Stomach (tissue), 9 donors: ENCODE measurements around the gene ADARB2. TPM values are rescaled to one million over a fixed set of nuclear protein-coding genes. Genes with fewer than 3 reads are reported as not detected.
"Not testable (repeated sequence)": the region's sequence is repeated elsewhere in the genome, so short reads cannot be mapped to it uniquely, and the experiment has no call there.

Source experiments
- DNase-seq, 2 donors: peaks; one replicate each; pipeline versions ENCODE4 v3.0.0 to v3.0.0-alpha.2; 2013 to 2019
- H3K27ac ChIP-seq, 5 donors: fragments of 200-600 bp in 4 of 5; sonication (generic) in 4 of 5; one replicate each; pipeline ENCODE4 v1.5.1; 2013 to 2019; ENCODE audit warnings: mild to moderate bottlenecking in 1 of 5, moderate library complexity in 1 of 5
- H3K27me3 ChIP-seq, 3 donors: fragments of 200-600 bp; sonication (generic); one replicate each; pipeline ENCODE4 v1.5.1; 2017 to 2019; ENCODE audit warnings: mixed run types in 1 of 3
- H3K36me3 ChIP-seq, 4 donors: fragments of 200-600 bp; sonication (generic); 1 replicate in 3 of 4; 2 replicates in 1 of 4; pipeline ENCODE4 v1.5.1; 2016 to 2019
- H3K4me1 ChIP-seq, 4 donors: fragments of 200-600 bp; sonication (generic); one replicate each; pipeline ENCODE4 v1.5.1; 2016 to 2019
- H3K4me3 ChIP-seq, 4 donors: fragments of 200-600 bp; sonication (generic) in 3 of 4; one replicate each; pipeline ENCODE4 v1.5.1; 2016 to 2019; ENCODE audit warnings: mild to moderate bottlenecking in 1 of 4
- H3K9me3 ChIP-seq, 4 donors: fragments of 200-600 bp; sonication (generic); one replicate each; pipeline ENCODE4 v1.5.1; 2016 to 2019
- EP300 ChIP-seq: sonication (generic); formaldehyde crosslinking; IDR thresholded peaks from one replicate; pipeline ENCODE4 v1.6.1; 2017; ENCODE audit warnings: antibody characterized with exemption
- POLR2A ChIP-seq, 4 donors: fragments of 450-650 bp; IDR thresholded peaks; one replicate each; pipeline ENCODE4 v1.6.1; 2016; ENCODE audit warnings: antibody characterized with exemption in 4 of 4, control low read depth in 2 of 4, mild to moderate bottlenecking in 1 of 4, moderate library complexity in 1 of 4
- POLR2AphosphoS5 ChIP-seq, 3 donors: sonication (generic); formaldehyde crosslinking; IDR thresholded peaks; one replicate each; pipeline ENCODE4 v1.6.1; 2016; ENCODE audit warnings: antibody characterized with exemption in 3 of 3
- WGBS, 5 donors: extraction: QIAGEN DNeasy Blood & Tissue Kit in 3 of 5; methylation state at CpG; one replicate each; pipeline versions ENCODE4 v1.1.5 to v1.1.7; 2013 to 2018; 5-methylcytosine and 5-hydroxymethylcytosine counted together
- intact Hi-C: fragments of 100-400 bp; cut with DNase I; formaldehyde crosslinking; loops from one replicate; pipeline ENCODE4 v1.15.1; 2023; ENCODE audit warnings: low total_unique reads
- polyA plus RNA-seq, 3 donors: library from polyadenylated mRNA; stranded (reverse); fragments of 200-250 nt; gene quantifications; one replicate each; pipeline ENCODE4 v1.2.3, GENCODE V29; 2013
- total RNA-seq, 5 donors: library from RNA; depleted of rRNA; stranded (reverse); fragments of >200 nt; gene quantifications; one replicate each; pipeline versions ENCODE4 v1.1.0 to v1.2.3, GENCODE V29; 2014 to 2016
- TF ChIP-seq, protein P1 (sequence below), 7 experiments: fragments of 450-650 bp in 4 of 7; fragments of 200-600 bp in 3 of 7; sonication (generic) in 3 of 7; IDR thresholded peaks; one replicate each; pipeline ENCODE4 v1.5.1; 2016 to 2019; ENCODE audit warnings: antibody characterized with exemption in 7 of 7, control low read depth in 2 of 7, mild to moderate bottlenecking in 1 of 7
- donor health status: healthy with polysubstance abuse.
- donor health status: Bipolar disorder and iron deficiency.
- donor health status: healthy.

The ADARB2 gene
- total and polyA plus RNA-seq, 8 donors, result 0.55 to 4.1 (median 1.4) TPM; not detected in 1

DNA sequence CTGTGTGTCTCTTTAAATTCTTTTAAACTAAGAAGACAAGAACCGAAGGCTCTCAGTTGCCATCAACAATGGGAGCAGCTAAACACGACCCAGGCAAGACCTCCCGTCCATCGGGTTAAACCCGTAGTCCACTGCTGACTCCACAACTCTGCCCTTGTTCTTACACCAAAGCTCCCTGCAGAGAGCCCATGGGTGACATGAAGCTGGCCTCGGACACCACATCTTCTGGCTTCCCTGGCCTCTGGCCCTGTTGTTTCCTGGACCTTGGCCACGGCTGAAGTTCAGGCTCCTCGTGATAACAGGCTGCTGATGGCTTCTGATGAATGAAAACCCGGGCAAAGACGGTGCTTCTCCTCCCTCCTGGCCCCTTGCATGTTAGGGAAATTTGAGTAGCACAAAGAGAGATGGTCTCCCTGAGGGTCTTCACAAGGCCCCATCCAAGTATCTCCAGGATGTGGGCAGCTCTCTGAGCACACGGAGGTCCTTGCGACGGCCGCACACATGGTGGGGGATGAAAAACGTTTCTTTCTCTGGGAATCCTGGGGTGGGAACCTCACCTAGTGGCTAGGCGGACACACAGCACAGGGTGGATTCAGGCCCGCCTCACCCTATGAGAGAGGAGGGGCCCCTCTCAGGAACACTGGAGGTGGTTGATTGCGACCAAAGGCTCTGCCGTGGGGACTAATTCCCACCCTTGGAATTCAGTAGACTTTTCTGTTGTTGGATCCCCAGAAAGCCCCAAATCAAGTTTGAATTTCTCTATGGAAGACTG is 271.1 kb downstream of the ADARB2 start:
- H3K4me3 ChIP-seq, result peak overlapping the region in 1 of 4 donors; percentile 12
- no peak for DNase-seq
- WGBS, 5 donors, result 52 to 63% (median 58%) methylated on average over 14 to 19 of the region's 19 CpGs

DNA sequence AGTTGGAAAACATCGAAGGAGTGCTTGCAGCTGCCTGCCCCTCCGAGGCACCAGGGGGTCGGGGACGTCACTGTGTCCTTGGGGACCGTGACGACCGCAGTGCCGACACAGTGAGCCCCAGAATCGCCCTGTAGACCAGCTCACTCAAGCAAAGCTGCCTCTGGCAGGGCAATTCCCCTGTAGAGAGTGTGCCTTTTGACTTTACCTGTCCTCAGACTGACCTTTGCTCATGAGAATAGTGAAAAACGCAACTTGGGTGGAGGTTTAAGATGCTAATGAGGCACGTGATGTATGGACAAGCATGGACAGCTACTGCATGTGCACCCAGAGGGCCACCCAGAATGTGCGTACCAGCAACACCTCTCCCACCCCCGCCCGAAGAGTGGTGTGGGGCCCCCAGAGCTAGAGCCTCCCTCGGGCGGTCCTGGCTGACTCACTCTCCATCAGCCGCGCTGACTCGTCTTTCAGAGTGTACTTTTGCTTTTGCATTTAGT is 271.9 kb downstream of the ADARB2 start:
- H3K27me3 ChIP-seq, result peaks cover 0 to 4% (median 0%) of the 10 kb centered on the region in 3 donors
- H3K4me1 ChIP-seq, result peaks cover 0 to 8% (median 2%) of the 10 kb centered on the region in 4 donors
- DNase-seq, result no peak
- H3K27ac ChIP-seq, result no peak overlapping the region
- H3K4me3 ChIP-seq, result peak overlapping the region in 1 of 4 donors; percentile 12
- intact Hi-C loops, result no loop called here
- no peaks in the 10 kb centered on the region for H3K36me3 ChIP-seq
- 48 to 69% (median 54%) methylated on average over 15 to 19 of the region's 19 CpGs for WGBS, 5 donors
- H3K9me3 ChIP-seq, result no peaks in the 10 kb centered on the region
- TF ChIP-seq, protein P1, sequence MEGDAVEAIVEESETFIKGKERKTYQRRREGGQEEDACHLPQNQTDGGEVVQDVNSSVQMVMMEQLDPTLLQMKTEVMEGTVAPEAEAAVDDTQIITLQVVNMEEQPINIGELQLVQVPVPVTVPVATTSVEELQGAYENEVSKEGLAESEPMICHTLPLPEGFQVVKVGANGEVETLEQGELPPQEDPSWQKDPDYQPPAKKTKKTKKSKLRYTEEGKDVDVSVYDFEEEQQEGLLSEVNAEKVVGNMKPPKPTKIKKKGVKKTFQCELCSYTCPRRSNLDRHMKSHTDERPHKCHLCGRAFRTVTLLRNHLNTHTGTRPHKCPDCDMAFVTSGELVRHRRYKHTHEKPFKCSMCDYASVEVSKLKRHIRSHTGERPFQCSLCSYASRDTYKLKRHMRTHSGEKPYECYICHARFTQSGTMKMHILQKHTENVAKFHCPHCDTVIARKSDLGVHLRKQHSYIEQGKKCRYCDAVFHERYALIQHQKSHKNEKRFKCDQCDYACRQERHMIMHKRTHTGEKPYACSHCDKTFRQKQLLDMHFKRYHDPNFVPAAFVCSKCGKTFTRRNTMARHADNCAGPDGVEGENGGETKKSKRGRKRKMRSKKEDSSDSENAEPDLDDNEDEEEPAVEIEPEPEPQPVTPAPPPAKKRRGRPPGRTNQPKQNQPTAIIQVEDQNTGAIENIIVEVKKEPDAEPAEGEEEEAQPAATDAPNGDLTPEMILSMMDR (IDR thresholded peaks at IDR 0.05), result no peak
- TF ChIP-seq EP300 (no peak), POLR2AphosphoS5 (IDR thresholded peaks at IDR 0.05) (no peak), POLR2A (IDR thresholded peaks at IDR 0.05) (no peak)

More for the DNA sequence above, 271.1 kb downstream of the ADARB2 start:
- peaks cover 0 to 8% (median 2%) of the 10 kb centered on the region in 4 donors for H3K4me1 ChIP-seq
- H3K9me3 ChIP-seq, result no peaks in the 10 kb centered on the region
- peaks cover 0 to 4% (median 0%) of the 10 kb centered on the region in 3 donors for H3K27me3 ChIP-seq
- TF ChIP-seq POLR2A (IDR thresholded peaks at IDR 0.05), result no peak
- TF ChIP-seq, protein P1 (IDR thresholded peaks at IDR 0.05), result no peak
- TF ChIP-seq POLR2AphosphoS5 (IDR thresholded peaks at IDR 0.05), result no peak
- TF ChIP-seq EP300, result no peak
- intact Hi-C loops, result no loop called here
- no peaks in the 10 kb centered on the region for H3K36me3 ChIP-seq
- no peak overlapping the region for H3K27ac ChIP-seq

DNA sequence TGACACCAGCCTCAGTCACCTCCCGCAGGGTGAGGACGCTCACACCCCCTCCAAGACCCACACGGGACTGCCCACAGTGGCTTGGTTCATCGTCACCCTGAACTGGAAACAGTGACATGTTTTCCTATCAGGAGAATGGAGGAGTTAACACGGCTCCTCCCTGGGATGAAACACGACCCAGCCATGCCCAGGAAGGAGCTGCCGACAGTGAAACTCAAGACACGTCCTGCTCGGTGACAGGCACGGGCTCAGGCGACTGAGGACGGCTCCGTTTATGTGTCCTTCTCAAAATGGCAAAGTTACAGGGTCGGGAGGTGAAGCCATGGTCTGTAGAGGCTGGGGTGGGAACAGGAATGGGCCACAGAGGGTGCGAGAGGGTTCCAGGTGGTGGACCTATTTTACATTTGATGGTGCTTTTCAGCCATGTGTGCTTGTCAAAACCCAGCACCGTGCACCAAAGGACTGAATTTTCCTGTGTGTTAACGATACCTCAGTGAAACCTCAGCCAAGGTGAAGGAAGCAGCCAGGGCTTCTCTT is 272.4 kb downstream of the ADARB2 start:
- H3K27ac ChIP-seq, result no peak overlapping the region
- H3K36me3 ChIP-seq, result no peaks in the 10 kb centered on the region
- WGBS, 5 donors, result 25 to 54% (median 37%) methylated on average over 13 to 17 of the region's 17 CpGs
- no peak for TF ChIP-seq EP300
- intact Hi-C loops, result no loop called here
- no peak for DNase-seq
- H3K27me3 ChIP-seq, result peaks cover 0 to 4% (median 0%) of the 10 kb centered on the region in 3 donors
- H3K4me1 ChIP-seq, result peaks cover 0 to 8% (median 2%) of the 10 kb centered on the region in 4 donors
- no peak overlapping the region for H3K4me3 ChIP-seq
- no peaks in the 10 kb centered on the region for H3K9me3 ChIP-seq

DNA sequence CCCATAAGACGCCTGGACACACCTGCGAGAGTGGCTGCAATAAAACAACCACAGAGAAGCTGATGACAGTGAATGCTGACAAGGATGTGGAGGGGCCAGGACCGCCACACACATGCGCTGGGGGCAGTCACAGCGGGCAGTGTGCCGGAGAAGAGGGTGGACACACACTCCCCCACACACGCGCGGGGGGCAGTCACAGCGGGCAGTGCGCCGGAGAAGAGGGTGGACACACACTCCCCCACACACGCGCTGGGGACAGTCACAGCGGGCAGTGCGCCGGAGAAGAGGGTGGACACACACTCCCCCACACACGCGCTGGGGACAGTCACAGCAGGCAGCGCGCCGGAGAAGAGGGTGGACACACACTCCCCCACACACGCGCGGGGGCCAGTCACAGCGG is 273.4 kb downstream of the ADARB2 start:
- intact Hi-C loops, H3K27ac ChIP-seq, H3K9me3 ChIP-seq, H3K4me3 ChIP-seq, DNase-seq, H3K27me3 ChIP-seq, H3K4me1 ChIP-seq, H3K36me3 ChIP-seq: not testable (repeated sequence)
- WGBS, 5 donors, result 86 to 92% (median 88%) methylated on average over 22 to 26 of the region's 26 CpGs

DNA sequence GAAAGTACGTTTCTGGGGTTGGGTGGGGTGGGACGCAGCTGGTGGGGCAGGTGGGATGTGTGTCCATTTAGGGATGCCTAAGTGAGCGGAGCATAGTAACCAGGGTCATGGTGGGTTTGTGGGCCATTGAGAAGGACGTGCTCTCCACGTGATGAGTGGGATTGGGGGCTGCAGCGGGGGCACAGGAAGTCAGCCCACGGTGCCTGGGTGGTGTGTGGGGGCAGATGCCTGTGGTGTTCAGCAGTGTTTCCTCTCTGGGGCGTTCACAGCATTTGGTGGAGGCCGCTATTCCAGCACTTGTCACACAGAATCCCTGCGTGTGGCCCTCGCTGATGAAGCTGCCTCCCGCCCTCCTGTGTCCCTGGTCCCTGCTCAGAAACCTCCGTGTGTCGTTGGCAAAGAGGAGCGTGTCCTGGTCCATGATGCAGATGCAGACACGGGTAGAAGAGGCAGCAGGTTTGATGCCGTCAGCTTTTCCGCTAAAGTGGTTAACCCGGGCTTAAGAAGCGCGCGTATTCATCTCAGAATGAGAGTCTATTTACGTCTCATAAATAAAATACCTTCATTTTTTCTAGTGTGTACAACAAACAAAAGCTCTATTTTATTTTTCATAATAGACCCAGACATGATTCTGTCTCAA is 274.2 kb downstream of the ADARB2 start:
- DNase-seq, result no peak
- Histone ChIP-seq H3K27ac (no peak overlapping the region), H3K27me3 (no peaks in the 10 kb centered on the region), H3K36me3 (no peaks in the 10 kb centered on the region), H3K4me1 (peaks cover 0 to 8% (median 2%) of the 10 kb centered on the region in 4 donors), H3K4me3 (no peak overlapping the region), H3K9me3 (no peaks in the 10 kb centered on the region)
- TF ChIP-seq, protein P1 (IDR thresholded peaks at IDR 0.05), result no peak
- TF ChIP-seq EP300 (no peak), POLR2A (IDR thresholded peaks at IDR 0.05) (no peak), POLR2AphosphoS5 (IDR thresholded peaks at IDR 0.05) (no peak)
- 77 to 88% (median 82%) methylated on average over 23 of the region's 23 CpGs for WGBS, 5 donors
- intact Hi-C loops, result no loop called here
